ENCODE measurements around the gene REXO4.
A peak's percentile ranks its signal among the peaks of the same experiment; 100 is the strongest.

Gene REXO4

GRCh38 chr9:133403766-133404453, 13.9 kb downstream of the REXO4 start:
- peak overlapping the region; percentile 32 for H3K27ac ChIP-seq
- peak; percentile 95 for TF ChIP-seq CTCF (conservative IDR thresholded peaks at IDR 0.05)

DNA sequence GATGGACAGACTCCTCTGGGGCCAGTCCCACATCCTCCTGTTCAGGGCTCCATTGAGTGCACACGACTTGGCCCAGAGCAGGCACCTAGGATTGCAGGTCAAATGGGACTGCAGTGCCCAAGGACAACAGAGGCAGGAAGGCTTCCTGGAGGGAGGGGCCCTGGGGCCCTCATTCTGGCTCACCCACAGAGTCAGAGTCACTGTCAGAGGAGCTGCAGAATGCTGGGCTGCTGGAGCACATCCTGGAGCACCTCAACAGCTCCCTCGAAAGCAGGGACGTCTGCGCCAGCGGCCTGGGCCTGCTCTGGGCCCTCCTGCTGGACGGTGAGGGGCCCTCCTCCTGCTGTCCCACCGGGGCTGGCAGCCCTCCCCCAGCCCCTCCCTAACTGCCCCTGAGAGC, 15.1 kb downstream of the REXO4 start:
- no peak overlapping the region; the same call in 1 of the 2 replicates for H3K27ac ChIP-seq
- no peak for TF ChIP-seq CTCF (conservative IDR thresholded peaks at IDR 0.05)

GRCh38 chr9:133401588-133401987, 16.2 kb downstream of the REXO4 start:
- no peak overlapping the region for H3K27ac ChIP-seq
- TF ChIP-seq CTCF (conservative IDR thresholded peaks at IDR 0.05), result no peak

DNA sequence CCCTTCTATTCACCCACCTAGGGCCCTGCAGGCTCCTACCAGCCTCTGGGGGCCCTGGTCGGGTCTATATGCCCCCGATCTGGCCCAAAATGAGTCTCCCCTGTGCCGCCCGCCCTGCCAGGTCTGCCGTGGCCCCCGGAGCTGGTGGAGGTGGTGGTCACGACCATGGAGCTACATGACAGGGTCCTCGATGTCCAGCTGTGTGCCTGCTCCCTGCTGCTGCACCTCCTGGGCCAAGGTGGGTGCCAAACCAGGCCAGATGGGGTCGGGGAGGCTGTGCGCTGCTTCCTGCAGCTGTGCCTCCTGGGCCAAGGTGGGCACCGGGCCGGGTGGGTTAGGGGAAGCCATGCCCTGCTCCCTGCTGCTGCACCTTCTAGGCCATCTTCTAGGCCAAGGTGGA, 17.5 kb downstream of the REXO4 start:
- no peak overlapping the region for H3K27ac ChIP-seq
- no peak for TF ChIP-seq CTCF (conservative IDR thresholded peaks at IDR 0.05)

- no peak overlapping the region for H3K27ac ChIP-seq
- TF ChIP-seq CTCF (conservative IDR thresholded peaks at IDR 0.05), result no peak
Observed at GRCh38 chr9:133397895-133398294, 19.9 kb downstream of the REXO4 start.

- H3K27ac ChIP-seq, result no peak overlapping the region
- no peak for TF ChIP-seq CTCF (conservative IDR thresholded peaks at IDR 0.05)
Observed at GRCh38 chr9:133397370-133397769, 20.4 kb downstream of the REXO4 start.

GRCh38 chr9:133396952-133397351, 20.9 kb downstream of the REXO4 start:
- peak; percentile 45; the same call in 1 of the 2 replicates for TF ChIP-seq CTCF (conservative IDR thresholded peaks at IDR 0.05)
- H3K27ac ChIP-seq, result no peak overlapping the region
